ENCODE results near the gene NEDD8.
A peak's percentile ranks its signal among the peaks of the same experiment; 100 is the strongest.

NEDD8 gene

GRCh38 chr14:24172261-24172860, 59.8 kb downstream of the NEDD8 start:
- no peak for DNase-seq (ENCODE audit: low read depth)
- no peak for TF ChIP-seq CTCF (conservative IDR thresholded peaks at IDR 0.05; ENCODE audit: control insufficient read depth, insufficient read depth, low read depth, low read length)
- peak overlapping the region; percentile 9 for H3K4me3 ChIP-seq (ENCODE audit: control insufficient read depth, low read depth, low read length)

- no peak for TF ChIP-seq CTCF (conservative IDR thresholded peaks at IDR 0.05; ENCODE audit: control insufficient read depth, insufficient read depth, low read depth, low read length)
- H3K4me3 ChIP-seq (ENCODE audit: control insufficient read depth, low read depth, low read length): peak within 1 kb of the TSS; percentile 9
- peak; percentile 68 for DNase-seq (ENCODE audit: low read depth)
Measured at GRCh38 chr14:24171422-24172260, 60.5 kb downstream of the NEDD8 start, which contains the start of gene REC8. REC8 (plus strand) TSS chr14:24172080; CDS start chr14:24172553, 473 bp downstream.

- DNase-seq (ENCODE audit: low read depth): no peak
- TF ChIP-seq CTCF (conservative IDR thresholded peaks at IDR 0.05; ENCODE audit: control insufficient read depth, insufficient read depth, low read depth, low read length): no peak
- no peak overlapping the region for H3K4me3 ChIP-seq (ENCODE audit: control insufficient read depth, low read depth, low read length)
Measured at GRCh38 chr14:24167469-24168114, 64.6 kb downstream of the NEDD8 start.

Data from fibroblast of mammary gland (primary cell).